NCI-H2227 (cell line): ENCODE measurements around the gene GSDMA.
"Not testable (repeated sequence)": the region's sequence is repeated elsewhere in the genome, so short reads cannot be mapped to it uniquely, and the experiment has no call there.

Source experiments
- DNase-seq: peaks from one replicate; lab custom pipeline; 2025; ENCODE audit not compliant: unreplicated experiment; lab: John Stamatoyannopoulos, UW

Gene GSDMA

DNA sequence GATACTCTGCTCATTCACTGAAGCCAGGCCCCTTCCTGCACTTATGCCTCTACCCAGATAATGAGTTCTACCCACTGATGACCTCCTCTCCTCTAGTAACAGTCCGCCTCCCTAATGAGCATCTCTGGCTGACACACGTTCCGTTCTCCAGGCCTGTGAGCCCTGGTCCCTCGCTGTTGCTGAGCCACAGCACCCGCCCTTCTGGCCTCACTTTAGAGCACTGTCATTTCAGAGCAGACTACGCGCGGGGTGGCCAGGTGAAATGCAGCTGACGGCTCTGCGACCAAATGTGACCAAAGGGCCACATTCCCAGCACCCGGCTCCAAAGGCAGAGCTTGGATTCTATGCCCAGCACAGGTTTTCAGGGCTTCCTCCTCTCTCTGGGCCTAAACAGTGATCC lies 31.6 kb downstream of the GSDMA start:
- DNase-seq = no peak

- DNase-seq = no peak
Observed at GRCh38 chr17:39995438-39995837, 32.6 kb downstream of the GSDMA start.

DNA sequence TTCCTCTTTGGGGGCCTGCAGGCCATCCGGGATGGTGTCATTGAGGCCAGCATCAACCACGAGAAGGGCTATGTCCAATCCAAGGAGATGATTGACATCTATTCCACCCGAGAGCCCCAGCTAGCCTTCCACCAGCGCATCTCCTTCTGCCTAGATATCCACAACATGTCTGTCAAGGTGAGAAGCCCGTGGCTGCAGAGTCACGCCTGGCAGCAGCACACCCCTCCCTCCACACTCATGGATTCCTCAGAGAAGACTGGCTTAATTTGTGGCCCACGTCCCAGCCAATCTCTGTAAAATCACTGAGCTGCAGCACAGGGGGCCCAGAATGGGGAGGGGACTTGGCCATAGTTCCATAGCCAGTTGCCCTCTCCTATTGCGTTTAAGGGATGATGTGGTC lies 33.4 kb downstream of the GSDMA start:
- no peak for DNase-seq

DNA sequence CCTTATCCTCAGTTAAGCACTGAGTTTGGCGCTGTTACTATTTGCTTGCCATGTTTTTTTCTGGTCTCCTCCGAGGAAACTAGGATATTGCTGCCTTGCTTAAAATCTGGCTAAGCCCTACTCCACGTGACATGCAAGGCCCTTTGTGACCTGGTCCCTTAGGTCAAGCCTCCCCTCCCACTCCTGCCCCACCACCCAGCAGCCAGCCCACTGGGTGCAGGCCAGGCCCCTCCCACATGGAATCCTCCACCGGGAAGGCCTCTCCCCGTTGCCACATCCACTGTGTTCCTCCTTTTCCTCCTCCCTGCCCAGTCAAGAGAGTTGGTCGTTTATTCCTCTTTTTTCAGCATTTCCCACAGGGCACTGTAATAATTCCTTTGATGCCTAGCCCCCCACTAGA lies 34.0 kb downstream of the GSDMA start:
- no peak for DNase-seq

DNA sequence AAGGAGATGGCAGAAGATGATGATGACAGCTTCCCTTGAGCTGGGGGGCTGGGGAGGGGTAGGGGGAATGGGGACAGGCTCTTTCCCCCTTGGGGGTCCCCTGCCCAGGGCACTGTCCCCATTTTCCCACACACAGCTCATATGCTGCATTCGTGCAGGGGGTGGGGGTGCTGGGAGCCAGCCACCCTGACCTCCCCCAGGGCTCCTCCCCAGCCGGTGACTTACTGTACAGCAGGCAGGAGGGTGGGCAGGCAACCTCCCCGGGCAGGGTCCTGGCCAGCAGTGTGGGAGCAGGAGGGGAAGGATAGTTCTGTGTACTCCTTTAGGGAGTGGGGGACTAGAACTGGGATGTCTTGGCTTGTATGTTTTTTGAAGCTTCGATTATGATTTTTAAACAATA lies 34.7 kb downstream of the GSDMA start:
- no peak for DNase-seq

DNA sequence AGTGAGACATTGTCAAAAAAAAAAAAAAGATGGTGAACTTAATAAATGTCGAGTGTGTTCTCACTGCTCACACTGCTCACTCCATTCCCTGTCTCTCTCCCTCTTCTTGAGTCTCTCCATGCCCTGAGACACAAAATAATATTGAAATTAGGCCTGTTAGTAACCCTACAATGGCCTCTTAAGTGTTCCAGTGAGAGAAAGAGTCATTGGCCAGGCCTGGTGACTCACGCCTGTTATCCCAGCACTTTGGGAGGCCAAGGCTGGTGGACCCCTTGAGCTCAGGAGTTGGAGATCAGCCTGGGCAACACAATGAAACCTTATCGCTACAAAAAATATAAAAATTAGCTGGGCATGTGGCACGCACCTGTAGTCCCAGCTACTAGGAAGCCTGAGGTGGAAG lies 36.3 kb downstream of the GSDMA start:
- no peak for DNase-seq

- no peak for DNase-seq
Observed at GRCh38 chr17:40000161-40000560, 37.4 kb downstream of the GSDMA start.

DNA sequence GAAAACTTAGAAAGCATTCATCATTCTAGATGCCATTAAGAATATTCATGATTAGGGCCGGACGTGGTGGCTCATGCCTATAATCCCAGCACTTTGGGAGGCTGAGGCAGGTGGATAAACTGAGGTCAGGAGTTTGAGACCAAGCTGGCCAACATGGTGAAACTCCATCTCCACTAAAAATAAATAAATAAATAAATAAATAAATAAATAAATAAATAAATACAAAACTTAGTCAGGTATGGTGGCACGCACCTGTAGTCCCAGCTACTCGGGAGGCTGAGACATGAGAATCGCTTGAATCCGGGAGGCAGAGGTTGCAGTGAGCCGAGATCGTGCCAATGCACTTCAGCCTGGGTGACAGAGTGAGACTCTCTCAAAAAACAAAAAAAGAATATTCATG lies 38.5 kb downstream of the GSDMA start:
- not testable (repeated sequence) for DNase-seq

- no peak for DNase-seq
Observed at GRCh38 chr17:40004072-40004471, 41.3 kb downstream of the GSDMA start.

GRCh38 chr17:40004712-40005111 lies 41.9 kb downstream of the GSDMA start:
- DNase-seq = no peak

DNA sequence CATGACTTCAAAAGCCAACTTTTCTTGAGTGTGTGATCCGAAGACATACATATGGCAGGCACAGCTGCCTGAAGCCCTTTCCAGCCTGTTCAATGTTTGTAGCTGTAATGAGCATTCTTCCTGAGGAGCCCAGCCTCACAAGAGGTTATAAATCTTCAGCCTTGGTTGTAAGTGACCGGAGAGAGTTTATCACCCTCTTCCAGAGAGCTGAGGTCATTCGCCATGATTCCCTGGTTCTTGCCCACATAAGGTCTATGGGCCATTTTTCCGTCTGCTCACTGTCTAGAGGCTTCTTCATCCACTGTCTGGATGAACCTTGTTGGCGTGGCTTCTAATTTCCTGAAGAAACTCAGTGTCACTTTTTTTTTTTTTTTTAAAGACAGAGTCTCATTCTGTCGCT lies 42.7 kb downstream of the GSDMA start:
- no peak for DNase-seq

DNA sequence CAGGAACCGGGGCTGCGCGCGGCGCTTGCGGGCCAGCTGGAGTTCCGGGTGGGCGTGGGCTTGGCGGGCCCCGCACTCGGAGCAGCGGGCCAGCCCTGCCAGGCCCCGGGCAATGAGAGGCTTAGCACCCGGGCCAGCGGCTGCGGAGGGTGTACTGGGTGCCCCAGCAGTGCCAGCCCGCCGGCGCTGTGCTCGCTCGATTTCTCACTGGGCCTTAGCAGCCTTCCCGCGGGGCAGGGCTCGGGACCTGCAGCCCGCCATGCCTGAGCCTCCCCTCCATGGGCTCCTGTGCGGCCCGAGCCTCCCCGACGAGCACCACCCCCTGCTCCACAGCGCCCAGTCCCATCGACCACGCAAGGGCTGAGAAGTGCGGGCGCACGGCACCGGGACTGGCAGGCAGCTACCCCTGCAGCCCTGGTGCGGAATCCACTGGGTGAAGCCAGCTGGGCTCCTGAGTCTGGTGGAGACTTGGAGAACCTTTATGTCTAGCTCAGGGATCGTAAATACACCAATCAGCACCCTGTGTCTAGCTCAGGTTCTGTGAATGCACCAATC lies 48.2 kb downstream of the GSDMA start:
- not testable (repeated sequence) for DNase-seq

DNA sequence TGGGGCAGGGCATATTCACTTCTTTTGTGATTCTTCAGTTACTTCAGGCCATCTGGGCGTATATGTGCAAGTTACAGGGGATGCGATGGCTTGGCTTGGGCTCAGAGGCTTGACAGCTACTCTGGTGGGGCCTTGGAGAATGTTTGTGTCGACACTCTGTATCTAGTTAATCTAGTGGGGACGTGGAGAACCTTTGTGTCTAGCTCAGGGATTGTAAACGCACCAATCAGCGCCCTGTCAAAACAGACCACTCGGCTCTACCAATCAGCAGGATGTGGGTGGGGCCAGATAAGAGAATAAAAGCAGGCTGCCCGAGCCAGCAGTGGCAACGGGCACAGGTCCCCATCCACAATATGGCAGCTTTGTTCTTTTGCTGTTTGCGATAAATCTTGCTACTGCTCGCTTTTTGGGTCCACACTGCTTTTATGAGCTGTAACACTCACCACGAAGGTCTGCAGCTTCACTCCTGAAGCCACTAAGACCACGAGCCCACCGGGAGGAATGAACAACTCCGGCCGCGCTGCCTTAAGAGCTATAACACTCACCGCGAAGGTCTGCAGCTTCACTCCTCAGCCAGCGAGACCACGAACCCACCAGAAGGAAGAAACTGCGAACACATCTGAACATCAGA lies 49.3 kb downstream of the GSDMA start:
- not testable (repeated sequence) for DNase-seq

DNA sequence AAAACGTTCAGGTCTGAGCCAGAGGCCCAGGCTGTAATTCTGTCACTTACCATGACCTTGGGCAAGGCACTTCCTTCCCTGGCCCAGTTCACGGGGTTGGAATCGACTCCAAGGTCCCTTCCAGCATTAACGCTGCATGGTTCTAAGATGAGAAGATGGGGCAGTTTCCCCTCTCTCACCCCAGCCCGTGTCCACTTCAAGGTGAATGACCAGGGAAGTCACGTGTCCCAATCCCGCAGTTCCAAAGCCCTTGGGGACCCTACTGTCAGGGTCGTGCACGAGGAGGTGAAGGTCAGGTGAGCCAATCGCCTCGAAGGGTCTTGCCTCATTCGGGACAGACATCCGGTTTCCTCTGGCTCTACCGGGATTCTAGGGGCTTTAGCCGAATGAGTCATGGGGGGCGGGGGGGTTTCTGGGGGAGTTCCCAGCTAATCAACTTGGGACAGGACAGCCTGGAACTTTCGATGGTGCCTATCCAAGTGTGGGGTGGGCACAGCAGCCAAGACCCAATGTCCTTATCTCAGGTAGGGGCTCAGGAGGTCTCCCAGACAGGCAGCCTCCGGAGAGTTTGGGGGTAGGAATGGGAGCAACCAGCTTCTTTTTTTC lies 51.7 kb downstream of the GSDMA start:
- no peak for DNase-seq

GRCh38 chr17:40015005-40015997 lies 52.5 kb downstream of the GSDMA start, which contains the start of gene CSF3:
Gene CSF3 (plus strand): TSS chr17:40015440. CDS start chr17:40015475, 35 bp downstream.
- no peak for DNase-seq

- no peak for DNase-seq
Observed at GRCh38 chr17:40015998-40016985, 53.5 kb downstream of the GSDMA start.

- DNase-seq = no peak
Observed at GRCh38 chr17:40017422-40018080, 54.7 kb downstream of the GSDMA start.

DNA sequence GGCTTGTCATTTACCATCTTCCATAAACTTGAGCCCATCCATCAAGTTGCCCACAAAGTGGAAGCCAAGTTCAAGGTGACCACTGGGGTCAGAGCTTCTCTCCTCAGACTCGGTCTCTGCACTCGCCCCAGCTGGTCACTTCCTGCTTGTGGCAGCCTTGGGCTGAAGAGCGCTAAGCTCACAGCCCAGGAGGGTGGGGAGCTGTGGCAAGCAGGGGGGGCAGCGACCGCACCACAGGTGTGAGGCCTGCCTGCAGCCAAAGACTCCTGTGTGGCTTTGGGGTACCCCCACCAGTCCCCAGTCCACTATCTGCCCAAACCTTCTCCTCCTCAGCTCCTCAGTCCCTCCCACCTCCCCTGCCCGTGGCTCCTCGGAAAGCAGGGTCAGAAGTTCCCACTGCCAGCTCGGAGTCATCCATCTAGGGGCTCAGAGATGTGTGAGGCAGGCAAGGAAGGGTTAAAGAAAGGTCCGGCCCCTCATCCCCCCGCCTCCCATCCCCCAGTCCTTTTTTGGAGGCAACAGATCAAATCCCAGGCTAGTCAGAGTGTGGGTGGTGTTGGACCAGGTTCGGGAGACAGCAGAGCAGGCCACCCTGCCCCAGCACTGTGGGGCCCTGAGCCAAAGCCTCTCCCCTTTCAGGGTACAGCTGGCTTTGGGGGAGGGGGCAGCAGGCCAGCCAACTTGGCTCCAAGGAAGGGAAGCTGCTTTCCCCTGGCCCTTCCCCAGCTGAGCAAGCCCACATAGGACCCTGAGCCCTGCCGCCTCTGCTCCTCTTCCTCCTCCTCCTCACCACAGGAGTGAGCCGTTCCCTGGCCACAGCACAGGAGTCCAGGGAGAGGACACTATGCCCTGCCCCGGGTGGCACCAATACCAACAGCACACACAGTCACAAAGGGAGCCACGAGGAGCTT lies 55.7 kb downstream of the GSDMA start:
- DNase-seq = no peak
